HCEC 1CT (cell line): Measurements from ENCODE around the gene ZNF337.

Source experiments
- DNase-seq: peaks from one replicate; pipeline ENCODE4 v3.0.0-alpha.2; 2017

The ZNF337 gene

DNA sequence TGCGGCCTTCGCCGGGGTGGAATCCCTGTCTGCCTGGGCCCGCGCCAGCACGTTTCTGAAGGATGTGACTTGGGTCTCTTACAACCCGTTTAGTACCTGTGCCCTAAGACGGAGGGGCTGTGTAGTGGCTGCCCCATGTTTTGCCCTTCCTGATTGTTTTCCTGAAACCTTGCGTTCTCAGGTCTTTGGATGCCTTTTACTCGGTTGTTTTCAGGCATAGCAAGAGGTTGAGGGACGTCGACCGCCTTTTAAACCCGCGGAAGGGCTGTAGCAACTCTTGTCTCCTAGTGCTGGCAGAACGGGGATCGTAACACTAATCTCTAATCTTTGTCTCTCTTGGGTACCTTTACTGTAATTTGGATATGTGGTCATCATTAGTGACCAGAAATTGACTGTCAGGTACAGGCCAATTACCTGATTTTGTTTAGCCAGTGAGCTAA, 72.1 kb downstream of the ZNF337 start:
- DNase-seq, result no peak
